HG02884 (cell line): ENCODE results near the gene PIEZO2.
"Not testable (repeated sequence)": the region's sequence is repeated elsewhere in the genome, so short reads cannot be mapped to it uniquely, and the experiment has no call there.

ENCODE experiments used
- ATAC-seq: cut with Tn5 transposase; IDR thresholded peaks from one replicate; pipeline ENCODE4 v1.9.1; 2021; ENCODE audit warnings: mild to moderate bottlenecking, moderate library complexity; ENCODE audit not compliant: unreplicated experiment

Gene PIEZO2

DNA sequence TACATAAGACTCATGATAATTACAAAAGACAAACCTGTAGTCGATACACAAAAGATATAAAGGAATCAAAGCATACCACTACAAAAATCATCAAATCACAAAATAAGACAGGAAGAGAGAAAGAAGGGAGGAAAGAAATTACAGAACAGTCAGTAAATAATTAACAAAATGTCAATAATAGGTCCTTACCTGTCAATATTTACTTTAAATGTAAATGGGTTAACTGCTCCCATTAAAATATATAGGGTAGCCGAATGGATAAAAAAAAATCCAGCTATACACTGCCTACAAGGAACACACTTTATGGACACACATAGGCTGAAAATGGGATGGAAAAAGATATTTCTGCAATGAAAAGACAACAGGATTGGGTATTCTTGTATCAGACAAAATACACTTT, 163.7 kb downstream of the PIEZO2 start:
- no peak for ATAC-seq

DNA sequence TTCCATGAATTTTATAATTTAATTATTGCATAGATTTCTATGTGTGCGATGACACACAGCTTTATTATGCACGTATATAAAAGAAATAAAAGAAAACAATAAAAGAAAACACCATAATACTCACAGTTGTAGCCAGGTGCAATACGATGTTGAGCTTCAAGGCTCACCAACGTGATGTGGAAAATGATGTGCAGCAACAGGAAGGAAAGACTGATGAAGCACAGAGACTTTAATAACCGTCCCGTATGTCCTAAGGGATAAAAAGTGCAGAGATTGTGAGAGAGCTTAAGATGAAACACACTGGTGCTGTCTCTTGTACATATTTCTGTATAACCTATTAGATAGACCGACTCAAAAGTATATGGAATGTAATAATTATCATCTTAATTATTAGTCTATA, 170.0 kb downstream of the PIEZO2 start:
- no peak for ATAC-seq

- no peak for ATAC-seq
Measured at GRCh38 chr18:10977042-10977441, 172.3 kb downstream of the PIEZO2 start.

DNA sequence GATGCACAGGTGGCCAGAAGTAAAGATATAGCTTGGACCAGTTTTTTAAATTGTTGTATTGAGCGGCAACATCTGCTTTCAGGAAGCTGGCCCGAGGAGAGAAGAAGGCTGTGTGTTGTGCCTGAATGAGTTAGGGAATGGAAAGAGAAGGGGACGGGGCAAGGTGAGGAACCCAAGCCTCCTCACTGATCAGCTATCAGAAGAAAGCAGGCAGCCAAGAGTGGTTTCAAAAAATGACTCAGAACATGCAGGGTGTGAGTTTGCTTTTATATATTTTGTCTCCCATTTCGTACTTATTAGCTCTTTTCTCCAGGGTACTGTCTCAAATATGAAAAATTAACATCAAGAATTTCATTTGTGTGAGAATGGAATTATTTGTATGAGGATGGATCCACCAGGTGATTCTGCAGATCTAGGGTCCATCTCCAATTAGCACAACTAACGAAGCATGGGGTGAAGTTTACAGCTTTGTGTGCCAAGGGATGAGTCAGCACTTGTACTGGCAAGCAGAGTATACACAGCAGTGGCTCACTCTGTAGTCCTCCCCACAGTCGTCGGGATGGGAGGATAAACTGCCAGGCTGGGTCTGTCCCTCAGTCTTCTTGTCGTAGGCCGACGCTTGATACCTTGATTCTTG, 175.7 kb downstream of the PIEZO2 start:
- ATAC-seq, result no peak

DNA sequence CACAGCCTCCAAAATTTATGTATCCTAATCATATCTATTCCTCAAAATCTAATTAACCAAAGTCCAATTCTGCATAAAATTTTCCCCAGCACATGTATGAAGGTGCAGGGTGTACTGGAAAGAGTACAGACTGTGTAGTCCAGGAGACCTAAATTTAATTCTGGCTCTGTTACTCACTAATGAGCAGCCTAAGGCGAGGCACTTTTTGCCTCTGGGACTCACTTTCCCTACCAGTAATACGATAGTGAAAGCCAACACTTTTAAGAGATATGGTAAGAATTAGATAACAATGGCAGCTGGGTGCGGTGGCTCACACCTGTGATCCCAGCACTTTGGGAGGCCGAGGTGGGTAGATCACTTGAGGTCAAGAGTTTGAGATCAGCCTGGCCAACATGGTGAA, 177.7 kb downstream of the PIEZO2 start:
- ATAC-seq, result no peak

DNA sequence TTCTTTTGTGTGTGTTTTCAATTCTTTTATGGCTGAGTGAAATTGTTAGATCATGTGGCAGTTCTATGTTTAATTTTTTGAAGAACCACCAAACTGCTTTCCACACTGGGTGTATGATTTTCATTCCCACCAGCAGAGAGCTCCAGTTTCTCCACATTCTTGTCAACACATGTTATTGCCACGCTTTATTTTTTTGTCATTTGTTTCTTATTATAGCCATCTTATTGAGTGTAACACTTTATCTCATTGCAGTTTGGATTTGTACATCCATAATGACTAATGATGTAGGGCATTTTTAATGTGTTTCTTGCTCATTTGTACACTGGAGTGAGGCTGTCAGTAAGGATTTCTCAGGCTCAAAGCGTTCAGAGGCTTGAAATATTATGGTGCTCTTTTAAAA, 184.2 kb downstream of the PIEZO2 start:
- no peak for ATAC-seq

DNA sequence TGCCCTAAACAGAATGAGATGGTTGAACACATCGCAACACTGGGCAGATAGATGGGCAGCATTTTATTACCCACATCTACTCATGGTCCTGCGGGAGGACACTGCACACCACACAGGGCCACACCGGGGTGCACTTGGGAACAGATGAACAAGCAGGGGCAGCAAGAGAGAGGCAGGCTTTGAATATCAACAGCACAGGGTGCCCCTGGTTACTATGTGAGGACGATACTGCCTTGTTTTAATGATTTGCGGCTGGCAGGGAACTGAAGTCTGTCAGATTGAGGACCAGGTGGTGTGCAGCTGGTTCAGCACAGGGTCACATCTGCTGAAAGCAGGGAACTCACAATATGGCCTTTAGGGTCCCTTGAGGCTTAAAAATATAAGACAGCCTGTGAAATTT, 195.7 kb downstream of the PIEZO2 start:
- ATAC-seq, result no peak

DNA sequence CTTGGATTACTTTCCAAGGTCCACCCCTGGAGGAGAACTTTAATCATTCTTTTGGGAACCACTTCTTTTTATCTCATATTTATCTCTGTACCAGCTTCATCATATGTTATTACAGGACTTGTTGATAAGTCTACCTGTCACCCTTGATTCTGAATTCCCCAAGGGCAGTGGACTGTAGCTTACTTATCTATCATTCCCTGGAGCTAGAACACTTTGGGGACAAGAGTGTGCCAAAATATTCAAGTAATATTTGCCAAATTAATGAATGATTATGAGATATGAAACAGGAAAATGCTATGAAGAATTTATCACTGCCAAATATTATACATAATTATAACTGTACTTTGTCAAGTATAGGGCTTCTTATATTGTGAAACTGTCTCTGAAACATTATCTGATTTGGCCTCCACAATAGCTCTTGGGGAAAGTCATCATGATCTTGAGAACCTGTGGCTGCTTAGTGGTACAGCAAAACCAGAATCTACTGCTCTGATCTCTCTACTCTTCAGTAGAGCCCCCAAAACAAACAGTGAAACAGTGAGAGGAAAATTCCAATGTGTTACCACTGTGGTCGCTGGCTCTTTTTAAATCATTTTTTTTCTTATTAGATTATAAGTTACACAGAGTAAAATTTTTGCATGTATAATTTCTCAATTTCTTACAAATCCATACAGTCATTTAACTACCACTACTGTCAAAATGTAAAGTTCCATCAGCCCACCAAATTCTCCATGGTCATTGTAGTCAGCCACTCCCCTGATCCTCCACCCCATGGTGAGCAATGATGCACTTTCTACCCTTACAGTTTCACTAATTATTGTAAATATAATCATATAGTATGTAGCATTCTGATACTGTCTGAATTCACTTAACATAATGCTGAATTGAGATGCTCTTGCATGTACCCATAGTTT, 197.5 kb downstream of the PIEZO2 start:
- no peak for ATAC-seq

DNA sequence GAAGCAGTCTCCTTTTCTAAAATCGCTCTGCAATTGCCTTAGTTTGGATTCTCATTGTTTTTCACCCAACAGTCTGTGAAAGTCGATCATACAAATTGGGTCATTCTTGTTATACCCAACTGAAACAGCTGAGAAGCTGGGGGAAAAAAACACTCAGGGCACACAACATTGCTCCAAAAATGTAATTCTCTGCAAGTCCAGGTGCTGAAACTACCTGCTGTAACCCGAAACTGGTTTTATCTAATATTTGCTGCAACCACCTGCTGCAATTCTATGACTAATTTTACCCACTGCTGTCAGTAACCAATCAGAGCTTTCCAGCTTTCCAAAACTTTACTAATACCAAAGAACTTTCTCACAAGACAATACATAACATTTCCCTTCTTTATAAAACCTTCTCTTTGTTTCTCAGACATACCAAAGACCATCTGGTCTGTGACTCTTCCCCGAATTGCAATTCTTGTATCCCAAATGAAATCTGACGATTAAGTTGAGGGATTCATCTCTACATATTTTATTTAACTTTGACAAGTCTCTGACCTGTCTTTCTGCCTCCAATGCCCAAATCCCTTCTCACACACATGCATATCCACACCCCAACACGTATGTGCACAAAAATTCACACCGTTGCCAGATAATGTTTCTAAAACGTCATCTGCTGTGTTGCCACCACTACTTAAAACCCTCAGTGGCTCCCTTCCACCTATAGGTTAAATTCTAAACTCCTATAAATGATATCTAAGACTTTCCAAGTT, 198.3 kb downstream of the PIEZO2 start:
- ATAC-seq, result no peak

DNA sequence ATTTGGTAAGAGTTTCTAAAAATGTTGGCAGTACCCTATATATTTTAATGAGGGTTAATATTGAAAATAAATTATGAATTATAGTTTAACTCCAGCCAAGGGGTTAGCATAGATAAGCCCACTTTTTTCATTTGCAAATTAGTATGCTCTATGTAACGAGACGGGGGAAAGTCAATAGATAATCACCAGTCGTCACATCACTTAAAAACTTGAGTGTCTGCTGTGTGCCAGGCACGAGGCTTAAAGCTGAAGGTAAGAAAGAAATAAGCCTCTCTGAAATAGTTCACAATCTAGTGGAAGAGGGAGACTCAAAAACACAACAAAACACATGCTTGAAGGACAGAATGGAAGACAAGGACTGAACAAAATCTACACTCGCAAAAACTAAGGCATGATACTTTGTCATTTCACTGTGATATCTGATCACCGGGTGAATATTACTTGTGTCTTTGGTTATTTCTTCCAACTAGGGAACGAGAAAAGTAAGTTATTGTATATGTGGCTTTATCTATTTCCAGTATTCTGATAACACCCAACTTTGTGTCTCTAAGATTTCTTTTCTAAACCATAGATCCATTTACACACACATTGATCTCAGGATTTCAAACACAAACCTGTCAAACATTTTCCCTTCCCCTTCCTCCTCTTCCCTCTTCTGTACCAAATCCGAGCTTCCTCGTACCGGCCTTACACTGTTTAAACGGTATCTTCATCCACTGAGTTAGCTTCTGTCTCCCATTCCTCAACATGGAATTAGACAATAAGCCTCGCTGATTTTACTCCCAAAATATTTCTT, 199.1 kb downstream of the PIEZO2 start:
- ATAC-seq, result no peak

- ATAC-seq, result no peak
Measured at GRCh38 chr18:10949655-10950054, 199.7 kb downstream of the PIEZO2 start.

DNA sequence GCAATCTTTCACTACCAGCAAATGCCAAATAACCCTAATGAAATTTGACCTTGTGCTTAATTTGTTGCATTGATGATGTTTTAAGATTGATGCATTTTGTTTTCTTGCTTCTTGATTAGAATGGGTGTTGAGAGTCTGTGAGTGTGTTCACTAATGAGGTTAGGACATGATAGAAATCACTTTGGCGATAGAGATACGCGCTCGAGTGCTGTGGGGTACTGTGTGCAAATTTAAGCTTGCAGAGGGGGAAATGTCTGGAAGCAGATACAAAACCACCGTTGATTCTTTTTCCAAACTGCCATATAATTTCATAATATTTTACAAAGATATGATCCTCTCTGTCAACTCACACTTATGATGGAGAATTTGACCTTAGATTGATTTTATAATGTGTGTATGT, 200.9 kb downstream of the PIEZO2 start:
- no peak for ATAC-seq

DNA sequence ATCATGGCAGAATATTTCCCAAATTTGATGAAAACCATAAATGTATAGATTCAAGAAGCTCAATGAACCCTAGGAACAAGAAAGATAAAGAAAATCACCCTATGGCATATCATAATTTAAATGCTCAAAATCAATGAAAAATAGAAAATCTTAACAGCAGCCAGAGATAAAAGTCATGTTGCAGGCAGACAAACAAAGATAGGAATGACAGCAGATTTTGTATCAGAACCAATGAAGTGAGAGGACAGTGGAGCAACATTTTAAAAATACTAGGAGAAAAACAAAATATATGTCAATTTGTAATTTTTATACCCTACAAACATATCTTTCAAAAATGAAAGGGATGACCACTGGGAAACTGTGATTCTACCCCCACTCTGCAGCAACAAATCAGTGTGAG, 203.3 kb downstream of the PIEZO2 start:
- no peak for ATAC-seq

- no peak for ATAC-seq
Measured at GRCh38 chr18:10942998-10943397, 206.4 kb downstream of the PIEZO2 start.

DNA sequence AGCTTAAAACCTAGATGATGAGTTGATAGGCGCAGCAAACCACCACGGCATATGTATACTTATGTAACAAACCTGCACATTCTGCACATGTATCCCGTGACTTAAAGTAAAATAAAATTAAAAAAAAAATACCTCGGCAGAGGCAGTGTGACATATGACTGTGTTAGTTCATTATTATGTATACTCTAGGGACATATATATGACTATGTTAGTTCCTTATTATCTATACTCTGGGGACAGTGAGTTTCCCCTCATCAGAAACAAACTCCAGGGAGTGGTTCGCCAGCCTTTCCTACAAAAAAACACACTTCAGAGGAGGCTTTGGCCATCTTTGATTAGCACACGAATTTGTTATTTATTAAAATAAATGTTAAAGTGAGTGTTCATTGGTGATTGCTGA, 209.5 kb downstream of the PIEZO2 start:
- no peak for ATAC-seq

DNA sequence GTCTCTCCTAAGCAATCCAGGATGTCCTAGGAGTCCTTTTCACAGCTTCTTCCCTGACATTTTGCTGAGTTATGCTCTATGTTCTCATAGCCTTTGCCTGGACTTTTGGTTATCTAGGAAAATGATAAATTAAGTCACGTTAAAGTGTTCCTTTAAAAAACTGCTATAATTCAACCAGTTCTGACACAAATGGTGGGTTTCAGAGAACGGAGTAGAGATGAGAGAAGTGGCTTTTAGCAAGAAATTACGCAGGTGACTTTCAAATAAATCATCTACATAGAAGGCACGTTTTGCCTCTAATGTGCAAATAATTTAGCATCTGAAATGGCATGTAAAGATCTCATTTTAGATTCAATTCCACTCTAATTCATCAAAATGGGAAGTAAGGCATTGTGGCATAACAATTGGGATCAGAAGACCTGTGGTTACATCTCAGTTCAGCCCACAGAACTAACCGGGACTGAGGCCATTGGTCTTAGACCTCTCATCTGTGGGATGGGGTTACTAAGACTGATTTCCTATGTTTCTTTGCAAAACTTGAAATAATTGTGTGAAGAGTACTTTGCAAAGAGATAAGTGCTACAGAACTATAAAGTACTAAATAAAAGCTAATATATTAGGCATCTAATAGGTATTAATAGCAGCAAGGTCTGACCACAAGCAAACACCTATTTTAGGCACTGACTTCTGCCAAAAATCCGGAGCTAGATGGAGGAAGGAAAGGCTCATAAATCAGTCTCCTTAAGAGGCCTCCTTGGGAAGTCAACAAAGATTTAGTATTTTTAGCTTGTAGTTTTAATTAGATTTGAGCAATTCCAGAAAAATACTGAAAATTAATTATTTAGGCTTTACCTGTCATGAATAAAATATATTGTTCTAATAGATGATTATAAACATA, 211.4 kb downstream of the PIEZO2 start:
- no peak for ATAC-seq

DNA sequence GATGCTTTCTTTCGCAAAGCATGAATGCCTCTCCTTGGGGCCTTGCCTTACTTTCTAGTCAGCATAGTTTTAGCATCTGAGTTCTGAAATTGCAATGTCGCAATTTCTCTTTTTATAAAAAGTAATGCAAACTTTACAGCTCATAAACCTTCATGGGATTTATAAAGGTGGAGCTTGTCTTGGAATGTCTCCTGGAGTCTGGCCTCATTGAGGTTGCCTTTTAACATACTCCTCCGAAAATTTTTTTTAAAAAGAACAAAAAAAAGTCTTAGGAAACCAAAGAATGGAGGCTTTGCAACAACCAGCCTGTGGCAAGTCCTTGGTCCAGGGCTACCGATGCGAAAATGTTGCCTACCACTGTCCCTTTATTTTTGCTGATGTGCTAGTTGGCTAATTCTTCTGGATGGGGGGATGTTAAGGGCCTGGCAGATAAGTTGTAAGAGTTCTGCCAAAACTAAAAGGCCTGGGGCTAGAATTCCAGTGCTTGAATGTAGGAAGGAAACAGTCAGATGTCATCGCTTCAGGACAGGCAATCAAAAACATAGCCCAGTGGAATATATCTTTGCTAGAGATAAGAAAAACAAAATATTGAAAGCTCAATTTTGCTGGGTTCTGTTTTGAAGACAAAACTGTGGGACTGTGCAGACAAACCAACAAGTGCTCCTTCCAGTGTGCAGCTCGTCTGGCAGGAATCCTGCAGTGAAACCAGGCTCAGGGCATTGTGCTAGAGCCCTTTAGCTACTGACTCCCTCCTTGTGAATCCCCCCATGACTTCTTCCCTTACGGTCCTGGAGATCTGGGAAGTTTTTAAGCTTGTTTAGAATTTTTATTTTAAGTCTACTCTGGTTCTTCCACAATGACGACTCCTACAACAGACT, 213.0 kb downstream of the PIEZO2 start:
- ATAC-seq, result no peak

GRCh38 chr18:10935588-10935987, 213.8 kb downstream of the PIEZO2 start:
- ATAC-seq, result no peak

DNA sequence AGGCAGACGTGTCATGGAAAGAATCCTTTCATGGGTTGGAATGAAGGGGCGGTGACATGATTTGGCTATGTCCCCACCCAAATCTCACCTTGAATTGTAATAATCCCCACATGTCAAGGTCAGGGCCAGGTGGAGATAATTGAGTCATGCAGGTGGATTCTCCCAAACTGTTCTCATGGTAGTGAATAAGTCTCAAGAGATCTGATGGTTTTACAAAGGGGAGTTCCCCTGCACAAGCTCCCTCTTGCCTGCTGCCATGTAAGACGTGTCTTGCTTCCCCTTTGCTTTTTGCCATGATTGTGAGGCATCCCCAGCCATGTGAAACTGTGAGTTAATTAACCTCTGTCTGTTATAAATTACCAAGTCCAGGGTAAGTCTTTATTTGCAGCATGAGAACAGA, 215.7 kb downstream of the PIEZO2 start:
- ATAC-seq, result not testable (repeated sequence)
